Body of pancreas (tissue), 4 donors: Measurements from ENCODE around the gene MYO1E.

Experiments used
- POLR2A ChIP-seq, 3 donors: fragments of 450-650 bp; IDR thresholded peaks; one replicate each; pipeline ENCODE4 v1.6.1; 2016; ENCODE audit warnings: antibody characterized with exemption in 3 of 3, mild to moderate bottlenecking in 2 of 3
- TF ChIP-seq, protein P1 (sequence below), 7 experiments: fragments of 450-650 bp in 4 of 7; fragments of 200-600 bp in 3 of 7; sonication (generic) in 3 of 7; IDR thresholded peaks; one replicate each; pipeline ENCODE4 v1.5.1; 2016 to 2019; ENCODE audit warnings: antibody characterized with exemption in 7 of 7

DNA sequence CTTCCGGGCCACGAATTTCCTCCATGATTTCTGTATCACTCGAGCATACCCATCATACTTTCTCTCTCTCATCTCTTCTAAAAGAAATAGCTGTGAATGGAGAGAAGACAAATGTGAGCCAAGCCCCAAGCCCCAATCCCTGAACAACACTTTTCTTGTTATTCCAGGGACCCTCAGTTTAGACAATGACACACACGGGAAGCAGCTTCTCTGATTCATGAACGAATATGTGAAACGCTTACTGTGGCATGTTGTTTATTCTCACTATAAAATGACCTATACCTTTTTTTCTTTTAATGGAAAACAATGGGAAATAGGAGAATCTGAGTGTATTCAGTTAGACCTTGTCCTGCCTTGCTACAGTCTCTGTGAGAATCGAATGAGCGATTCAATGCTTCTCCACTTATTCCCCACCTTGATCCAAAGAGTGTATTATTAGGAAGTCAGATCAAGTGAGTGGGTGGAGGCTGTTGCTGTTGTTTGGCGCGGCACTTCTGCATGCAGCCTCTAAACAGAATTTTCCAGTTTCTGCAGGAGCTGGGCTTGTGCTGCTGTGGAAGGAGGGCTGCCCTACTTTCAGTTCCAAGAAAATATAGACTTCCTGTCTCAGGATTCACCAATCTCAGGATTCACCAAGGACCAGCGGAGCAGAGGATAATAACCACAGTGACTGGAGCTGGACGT is 198.4 kb downstream of the MYO1E start:
- TF ChIP-seq, protein P1, sequence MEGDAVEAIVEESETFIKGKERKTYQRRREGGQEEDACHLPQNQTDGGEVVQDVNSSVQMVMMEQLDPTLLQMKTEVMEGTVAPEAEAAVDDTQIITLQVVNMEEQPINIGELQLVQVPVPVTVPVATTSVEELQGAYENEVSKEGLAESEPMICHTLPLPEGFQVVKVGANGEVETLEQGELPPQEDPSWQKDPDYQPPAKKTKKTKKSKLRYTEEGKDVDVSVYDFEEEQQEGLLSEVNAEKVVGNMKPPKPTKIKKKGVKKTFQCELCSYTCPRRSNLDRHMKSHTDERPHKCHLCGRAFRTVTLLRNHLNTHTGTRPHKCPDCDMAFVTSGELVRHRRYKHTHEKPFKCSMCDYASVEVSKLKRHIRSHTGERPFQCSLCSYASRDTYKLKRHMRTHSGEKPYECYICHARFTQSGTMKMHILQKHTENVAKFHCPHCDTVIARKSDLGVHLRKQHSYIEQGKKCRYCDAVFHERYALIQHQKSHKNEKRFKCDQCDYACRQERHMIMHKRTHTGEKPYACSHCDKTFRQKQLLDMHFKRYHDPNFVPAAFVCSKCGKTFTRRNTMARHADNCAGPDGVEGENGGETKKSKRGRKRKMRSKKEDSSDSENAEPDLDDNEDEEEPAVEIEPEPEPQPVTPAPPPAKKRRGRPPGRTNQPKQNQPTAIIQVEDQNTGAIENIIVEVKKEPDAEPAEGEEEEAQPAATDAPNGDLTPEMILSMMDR (IDR thresholded peaks at IDR 0.05) = no peak
- TF ChIP-seq POLR2A (IDR thresholded peaks at IDR 0.05) = no peak
